Activated CD4-positive, alpha-beta T cell treated with anti-CD3 and anti-CD28 coated beads, Interleukin-2, Interleukin-6, amounts not matched to agents 100 ng/mL and 50 ng/mL, durations not matched to agents 16 hours and 8 hours (primary cell): Measurements from ENCODE around the gene SERPINI1.

Source experiments
- DNase-seq: peaks from one replicate; pipeline ENCODE4 v3.0.0-alpha.2; 2020

SERPINI1 gene

GRCh38 chr3:167734498-167735232, 856 bp upstream of the SERPINI1 start, which contains the start of gene PDCD10:
PDCD10 (minus strand) TSS chr3:167734892; CDS start chr3:167720157, 14,735 bp downstream.
- DNase-seq, result peak; percentile 99

- DNase-seq, result no peak
These were observed 805 bp downstream of the SERPINI1 start for GRCh38 chr3:167736264-167736787.

- DNase-seq, result no peak
These were observed 1.5 kb downstream of the SERPINI1 start for GRCh38 chr3:167736997-167737396.

- no peak for DNase-seq
These were observed 2.5 kb downstream of the SERPINI1 start for GRCh38 chr3:167738037-167738436.

GRCh38 chr3:167739190-167739810, 3.8 kb downstream of the SERPINI1 start:
- DNase-seq, result no peak

- DNase-seq, result peak; percentile 34
These were observed 5.6 kb downstream of the SERPINI1 start for GRCh38 chr3:167740961-167741587.

- DNase-seq, result no peak
These were observed 6.8 kb downstream of the SERPINI1 start for GRCh38 chr3:167742338-167742737.

GRCh38 chr3:167743799-167744198, 8.3 kb downstream of the SERPINI1 start:
- peak; percentile 10 for DNase-seq

GRCh38 chr3:167749209-167749608, 13.7 kb downstream of the SERPINI1 start:
- DNase-seq, result no peak

- DNase-seq, result no peak
These were observed 14.2 kb downstream of the SERPINI1 start for GRCh38 chr3:167749728-167750127.

GRCh38 chr3:167750272-167750971, 14.9 kb downstream of the SERPINI1 start:
- no peak for DNase-seq

GRCh38 chr3:167754049-167754448, 18.5 kb downstream of the SERPINI1 start:
- no peak for DNase-seq

- no peak for DNase-seq
These were observed 25.8 kb downstream of the SERPINI1 start for GRCh38 chr3:167761302-167761701.

GRCh38 chr3:167762296-167762695, 26.8 kb downstream of the SERPINI1 start:
- no peak for DNase-seq

GRCh38 chr3:167772992-167773391, 37.5 kb downstream of the SERPINI1 start:
- no peak for DNase-seq

- no peak for DNase-seq
These were observed 38.1 kb downstream of the SERPINI1 start for GRCh38 chr3:167773584-167773983.

- DNase-seq, result no peak
These were observed 40.7 kb downstream of the SERPINI1 start for GRCh38 chr3:167776066-167776685.

- no peak for DNase-seq
These were observed 41.8 kb downstream of the SERPINI1 start for GRCh38 chr3:167777356-167777755.

- DNase-seq, result no peak
These were observed 44.8 kb downstream of the SERPINI1 start for GRCh38 chr3:167780214-167780883.

- no peak for DNase-seq
These were observed 48.3 kb downstream of the SERPINI1 start for GRCh38 chr3:167783781-167784180.

GRCh38 chr3:167785790-167786189, 50.3 kb downstream of the SERPINI1 start:
- no peak for DNase-seq

GRCh38 chr3:167787440-167787839, 51.9 kb downstream of the SERPINI1 start:
- DNase-seq, result no peak
